Urinary bladder (tissue), 4 donors: ENCODE measurements around the gene USP37. TPM values are rescaled to one million over a fixed set of nuclear protein-coding genes. Genes with fewer than 3 reads are reported as not detected.

Experiments
- DNase-seq: peaks from one replicate; pipeline ENCODE4 v3.0.0-alpha.2; 2015; ENCODE audit errors: extremely low spot score
- H3K27ac ChIP-seq: one replicate; pipeline ENCODE4 v1.5.1; 2013; ENCODE audit warnings: low read depth, mild to moderate bottlenecking, moderate library complexity
- H3K36me3 ChIP-seq: one replicate; pipeline ENCODE4 v1.6.1; 2013; ENCODE audit warnings: mild to moderate bottlenecking, moderate library complexity; ENCODE audit not compliant: insufficient read depth
- H3K4me1 ChIP-seq: one replicate; pipeline ENCODE4 v1.6.1; 2013; ENCODE audit warnings: mild to moderate bottlenecking, moderate library complexity; ENCODE audit not compliant: insufficient read depth
- H3K4me3 ChIP-seq: one replicate; pipeline ENCODE4 v1.5.1; 2013; ENCODE audit warnings: low read depth, low read length
- WGBS: extraction: QIAGEN DNeasy Blood & Tissue Kit; methylation state at CpG from one replicate; pipeline ENCODE4 v1.1.7; 2013; 5-methylcytosine and 5-hydroxymethylcytosine counted together
- polyA plus RNA-seq: library from polyadenylated mRNA; stranded (reverse); fragments of 200-250 nt; gene quantifications from one replicate; pipeline ENCODE4 v1.2.3, GENCODE V29; 2013
- total RNA-seq: library from RNA; depleted of rRNA; stranded (reverse); fragments of >200 nt; gene quantifications from one replicate; pipeline ENCODE4 v1.2.3, GENCODE V29; 2014
- donor health status: healthy with polysubstance abuse.
- donor health status: healthy.

The USP37 gene
- total and polyA plus RNA-seq, 2 donors = 4.6 to 37.1 TPM

GRCh38 chr2:218479595-218479994, 88.6 kb downstream of the USP37 start:
- Histone ChIP-seq H3K27ac (no peak overlapping the region), H3K4me1 (no peaks in the 10 kb centered on the region), H3K36me3 (peaks cover 2% of the 10 kb centered on the region), H3K4me3 (no peak overlapping the region)
- WGBS = over 99% methylated on average over 2 of the region's 2 CpGs
- no peak for DNase-seq

GRCh38 chr2:218478544-218478943, 89.6 kb downstream of the USP37 start:
- H3K36me3 ChIP-seq = peaks cover 2% of the 10 kb centered on the region
- WGBS = 84% methylated on average over 2 of the region's 2 CpGs
- no peak overlapping the region for H3K4me3 ChIP-seq
- no peak for DNase-seq
- no peak overlapping the region for H3K27ac ChIP-seq
- no peaks in the 10 kb centered on the region for H3K4me1 ChIP-seq

- DNase-seq = no peak
- Histone ChIP-seq H3K4me3 (no peak overlapping the region), H3K4me1 (no peaks in the 10 kb centered on the region), H3K27ac (peak overlapping the region; percentile 38), H3K36me3 (peaks cover 4% of the 10 kb centered on the region)
Observed at GRCh38 chr2:218477247-218477646, 90.9 kb downstream of the USP37 start.

- H3K27ac ChIP-seq = no peak overlapping the region
- peaks cover 3% of the 10 kb centered on the region for H3K36me3 ChIP-seq
Observed at GRCh38 chr2:218476676-218477075, 91.5 kb downstream of the USP37 start.

GRCh38 chr2:218474527-218474926, 93.6 kb downstream of the USP37 start:
- Histone ChIP-seq H3K36me3 (peaks cover 1% of the 10 kb centered on the region), H3K4me1 (no peaks in the 10 kb centered on the region), H3K27ac (no peak overlapping the region), H3K4me3 (no peak overlapping the region)
- no peak for DNase-seq
- WGBS = 52% methylated on average over 3 of the region's 3 CpGs

More at GRCh38 chr2:218476676-218477075, 91.5 kb downstream of the USP37 start:
- H3K4me1 ChIP-seq = no peaks in the 10 kb centered on the region
- DNase-seq = no peak
- 30% methylated on average over 3 of the region's 3 CpGs for WGBS
- H3K4me3 ChIP-seq = no peak overlapping the region

GRCh38 chr2:218472988-218473387, 95.2 kb downstream of the USP37 start:
- Histone ChIP-seq H3K27ac (no peak overlapping the region), H3K36me3 (peaks cover 1% of the 10 kb centered on the region), H3K4me3 (no peak overlapping the region), H3K4me1 (no peaks in the 10 kb centered on the region)
- no peak for DNase-seq

- WGBS = 81% methylated on average over 5 of the region's 5 CpGs
- DNase-seq = no peak
- Histone ChIP-seq H3K4me1 (no peaks in the 10 kb centered on the region), H3K27ac (no peak overlapping the region), H3K36me3 (peaks cover 1% of the 10 kb centered on the region), H3K4me3 (no peak overlapping the region)
Observed at GRCh38 chr2:218471982-218472381, 96.2 kb downstream of the USP37 start.

- H3K4me3 ChIP-seq = no peak overlapping the region
- DNase-seq = no peak
- H3K36me3 ChIP-seq = peaks cover 1% of the 10 kb centered on the region
- whole genome bisulfite sequencing = 95% methylated on average over 2 of the region's 2 CpGs
- no peaks in the 10 kb centered on the region for H3K4me1 ChIP-seq
- no peak overlapping the region for H3K27ac ChIP-seq
Observed at GRCh38 chr2:218471036-218471435, 97.1 kb downstream of the USP37 start.

GRCh38 chr2:218470448-218470847, 97.7 kb downstream of the USP37 start:
- Histone ChIP-seq H3K27ac (no peak overlapping the region), H3K36me3 (peaks cover 1% of the 10 kb centered on the region), H3K4me3 (no peak overlapping the region), H3K4me1 (no peaks in the 10 kb centered on the region)
- DNase-seq = no peak
- WGBS = 0% methylated on average over 1 of the region's 1 CpG

GRCh38 chr2:218465987-218466633, 102.0 kb downstream of the USP37 start:
- 13% methylated on average over 3 of the region's 3 CpGs for WGBS
- Histone ChIP-seq H3K36me3 (no peaks in the 10 kb centered on the region), H3K4me1 (no peaks in the 10 kb centered on the region), H3K4me3 (no peak overlapping the region), H3K27ac (no peak overlapping the region)
- DNase-seq = peak; percentile 18

GRCh38 chr2:218458598-218458997, 109.6 kb downstream of the USP37 start:
- Histone ChIP-seq H3K36me3 (no peaks in the 10 kb centered on the region), H3K4me1 (no peaks in the 10 kb centered on the region), H3K4me3 (no peak overlapping the region), H3K27ac (no peak overlapping the region)
- WGBS = 92% methylated on average over 1 of the region's 1 CpG
- no peak for DNase-seq

- DNase-seq = no peak
- Histone ChIP-seq H3K36me3 (no peaks in the 10 kb centered on the region), H3K4me1 (no peaks in the 10 kb centered on the region), H3K27ac (no peak overlapping the region), H3K4me3 (no peak overlapping the region)
- WGBS = 96% methylated on average over 3 of the region's 3 CpGs
Observed at GRCh38 chr2:218456849-218457248, 111.3 kb downstream of the USP37 start.

GRCh38 chr2:218452079-218452478, 116.1 kb downstream of the USP37 start:
- Histone ChIP-seq H3K36me3 (no peaks in the 10 kb centered on the region), H3K4me3 (no peak overlapping the region), H3K4me1 (no peaks in the 10 kb centered on the region), H3K27ac (peak overlapping the region; percentile 10)
- DNase-seq = no peak
- WGBS = 82% methylated on average over 1 of the region's 1 CpG

GRCh38 chr2:218448934-218449333, 119.2 kb downstream of the USP37 start:
- H3K4me1 ChIP-seq = no peaks in the 10 kb centered on the region
- WGBS = 47% methylated on average over 3 of the region's 3 CpGs
- no peak overlapping the region for H3K4me3 ChIP-seq
- H3K27ac ChIP-seq = no peak overlapping the region
- H3K36me3 ChIP-seq = no peaks in the 10 kb centered on the region
- DNase-seq = no peak

GRCh38 chr2:218447072-218447471, 121.1 kb downstream of the USP37 start:
- H3K4me1 ChIP-seq = no peaks in the 10 kb centered on the region
- DNase-seq = no peak
- no peak overlapping the region for H3K27ac ChIP-seq
- no peak overlapping the region for H3K4me3 ChIP-seq
- WGBS = 98% methylated on average over 2 of the region's 2 CpGs
- no peaks in the 10 kb centered on the region for H3K36me3 ChIP-seq
